DMS 273 (cell line): ENCODE measurements around the gene FIG4.
"Not testable (repeated sequence)": the region's sequence is repeated elsewhere in the genome, so short reads cannot be mapped to it uniquely, and the experiment has no call there.

Source experiments
- DNase-seq: peaks from one replicate; lab custom pipeline; 2025; ENCODE audit not compliant: unreplicated experiment; lab: John Stamatoyannopoulos, UW

The FIG4 gene

DNA sequence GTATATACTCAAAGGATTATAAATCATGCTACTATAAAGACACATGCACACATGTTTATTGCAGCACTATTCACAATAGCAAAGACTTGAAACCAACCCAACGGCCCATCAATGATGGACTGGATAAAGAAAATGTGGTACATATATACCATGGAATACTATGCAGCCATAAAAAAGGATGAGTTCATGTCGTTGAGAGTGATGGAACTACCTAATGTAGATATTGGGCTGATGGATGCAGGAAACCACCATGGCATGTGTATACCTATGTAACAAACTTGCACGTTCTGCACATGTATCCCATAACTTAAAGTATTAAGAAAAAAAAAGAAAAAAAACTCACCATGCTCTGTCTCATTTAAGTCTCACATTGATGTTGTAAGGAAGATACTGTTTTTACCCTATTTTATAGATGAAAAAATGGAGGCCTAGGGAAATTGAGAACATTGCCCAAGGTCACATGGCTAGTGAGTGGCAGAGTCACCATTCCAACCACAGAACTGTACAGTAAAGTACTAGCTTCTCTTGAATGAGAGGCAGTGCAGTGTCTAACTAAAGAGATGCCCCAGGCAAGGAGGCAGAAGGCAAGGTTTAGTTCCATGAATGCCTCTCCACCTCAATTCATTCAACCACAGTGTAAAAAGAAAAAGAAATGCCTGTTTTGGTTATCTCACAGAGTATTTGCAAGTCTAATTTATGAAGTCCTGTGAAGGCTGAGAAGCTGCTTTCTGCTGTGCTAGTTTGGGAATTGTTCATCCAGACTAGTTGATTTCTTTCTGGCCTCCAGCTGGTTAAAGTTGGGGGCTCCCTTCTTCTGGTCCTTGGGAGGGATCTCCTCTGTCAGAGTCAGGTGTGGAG lies 68.2 kb downstream of the FIG4 start:
- no peak for DNase-seq

DNA sequence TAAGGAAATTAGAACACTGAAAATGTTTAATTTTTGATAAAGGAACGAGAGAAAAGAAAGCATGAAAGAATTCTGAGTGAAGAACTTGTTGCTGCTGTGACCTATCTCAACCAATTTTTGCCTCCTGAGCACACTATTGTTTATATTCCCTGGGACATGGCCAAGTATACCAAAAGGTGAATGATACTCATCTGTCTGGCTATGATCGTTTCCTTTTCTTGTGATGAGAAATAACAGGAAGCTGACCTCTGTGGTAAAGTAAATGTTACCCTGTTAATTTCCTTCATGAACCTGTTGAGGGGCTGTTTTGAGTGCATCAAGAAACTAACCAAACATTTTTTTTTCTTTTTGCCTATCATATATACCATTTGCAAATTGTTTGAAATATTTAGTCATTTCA lies 69.1 kb downstream of the FIG4 start:
- no peak for DNase-seq

DNA sequence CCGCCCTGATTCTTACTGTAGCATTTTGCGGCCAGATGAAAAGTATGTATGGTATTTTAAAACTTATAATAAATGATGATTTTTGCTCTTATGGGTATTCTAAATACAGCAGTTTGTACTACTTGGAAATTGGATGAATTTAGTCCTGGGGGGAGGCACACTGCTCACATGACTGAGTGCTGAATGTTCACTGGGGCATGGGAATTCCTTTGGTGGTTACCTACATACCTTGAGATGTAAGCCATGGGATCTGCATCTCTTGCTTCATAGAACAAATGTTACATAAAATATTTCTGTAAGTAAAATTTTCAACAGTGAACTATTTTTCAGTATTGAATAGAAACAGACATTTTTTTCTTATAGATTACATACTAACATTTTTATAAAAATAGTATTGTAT lies 71.1 kb downstream of the FIG4 start:
- no peak for DNase-seq

DNA sequence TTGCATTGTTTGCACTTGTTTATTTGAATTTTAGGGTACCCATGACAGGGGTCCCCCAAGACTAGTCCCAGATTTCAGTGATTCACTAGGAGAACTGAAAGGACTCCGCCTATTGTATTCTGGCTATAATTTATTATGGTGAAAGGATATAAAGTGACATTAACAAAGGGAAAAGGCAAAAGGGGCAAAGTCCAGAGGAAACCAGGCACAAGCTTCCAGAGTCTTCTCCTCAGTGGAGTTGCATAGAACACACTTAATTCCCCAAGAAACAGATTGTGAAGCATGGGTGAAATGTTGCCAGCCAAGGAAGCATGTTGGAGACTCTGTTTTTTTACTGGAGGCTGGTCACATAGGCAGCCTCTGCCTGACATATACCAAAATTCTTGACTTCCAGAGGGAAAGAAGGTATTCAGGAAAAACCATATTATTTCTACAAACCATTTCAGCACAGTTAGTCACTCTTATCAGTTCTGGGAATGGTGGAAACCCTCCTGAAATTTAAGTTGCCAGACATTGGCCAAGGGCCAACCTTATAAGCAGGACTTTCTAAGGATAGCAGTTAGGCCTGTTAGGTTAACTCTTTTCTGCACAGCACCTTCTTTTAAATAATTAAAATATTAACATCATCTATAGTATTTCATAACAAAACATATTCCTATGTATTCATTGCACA lies 71.8 kb downstream of the FIG4 start:
- no peak for DNase-seq

DNA sequence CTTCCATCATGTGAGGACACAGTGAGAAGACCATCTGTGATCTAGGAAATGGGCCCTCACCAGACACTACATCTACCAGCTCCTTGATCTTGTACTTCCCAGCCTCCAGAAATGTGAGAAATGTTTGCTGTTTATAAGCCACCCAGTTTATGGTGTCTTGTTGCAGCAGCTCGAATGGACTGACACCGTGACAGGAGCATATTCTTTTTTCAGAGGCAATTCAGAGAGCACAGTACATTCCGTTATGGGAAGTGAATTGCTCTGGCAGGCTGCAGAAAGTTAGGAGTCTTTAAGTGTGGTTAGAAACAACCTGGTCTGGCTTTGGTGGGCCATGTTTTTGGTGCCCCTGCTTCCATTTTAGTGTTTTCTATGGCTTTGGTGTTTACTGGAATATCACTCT lies 75.1 kb downstream of the FIG4 start:
- no peak for DNase-seq

DNA sequence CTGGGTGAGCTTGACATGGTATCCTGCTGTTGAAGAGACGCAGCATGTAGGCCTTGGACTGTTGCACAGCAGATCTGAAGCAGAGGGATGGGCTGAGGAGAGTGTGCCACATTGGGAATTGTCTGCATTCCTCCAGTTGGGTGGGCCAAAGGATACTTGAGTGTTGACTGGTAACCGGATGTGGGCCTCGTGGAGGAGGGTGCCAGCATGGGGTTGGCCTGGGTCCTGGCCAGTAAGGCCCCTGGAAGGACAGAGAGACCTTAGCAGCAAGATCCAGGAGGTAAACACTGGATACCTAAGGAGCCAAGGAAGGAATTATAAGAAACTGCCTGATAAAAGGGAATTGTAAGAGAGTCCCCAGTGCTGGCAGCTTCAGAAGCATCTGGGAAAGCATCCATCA lies 76.9 kb downstream of the FIG4 start:
- DNase-seq: no peak

DNA sequence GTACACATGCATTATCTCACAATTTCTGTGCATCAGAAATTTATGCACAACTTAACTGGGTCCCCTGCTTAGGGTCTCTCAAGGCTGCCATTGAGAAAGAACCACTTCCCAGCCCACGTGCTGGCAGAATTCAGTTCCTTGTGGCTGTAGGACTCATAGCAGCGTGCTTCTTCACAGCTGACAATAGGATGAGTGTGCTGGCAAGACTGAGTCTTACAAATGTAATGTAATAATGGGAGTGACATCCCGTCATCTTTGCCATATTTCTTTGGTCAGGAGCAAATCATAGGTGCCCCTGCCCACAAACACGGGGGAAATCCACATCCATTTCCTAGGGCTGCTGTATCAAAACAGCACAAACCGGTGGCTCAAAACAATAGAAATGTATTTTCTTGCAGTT lies 77.4 kb downstream of the FIG4 start:
- DNase-seq: no peak

DNA sequence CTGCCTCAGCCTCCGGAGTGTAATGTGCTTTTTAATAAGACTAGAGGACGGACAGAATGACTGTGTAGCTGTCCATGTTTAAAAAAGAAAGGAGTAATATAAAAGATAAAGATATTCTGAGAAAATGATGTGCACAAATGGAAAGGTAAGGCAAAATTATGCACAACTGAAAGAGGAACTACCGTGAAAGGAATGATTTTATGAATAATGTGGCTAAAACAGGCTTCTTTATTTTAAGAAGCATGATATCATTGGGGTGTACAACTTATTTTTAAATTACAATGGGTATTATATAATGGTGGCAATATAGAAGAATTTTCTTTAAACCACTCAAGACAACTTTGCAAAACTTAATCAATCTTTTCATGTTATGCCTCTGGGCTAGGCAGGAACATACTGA lies 78.1 kb downstream of the FIG4 start:
- DNase-seq: no peak

DNA sequence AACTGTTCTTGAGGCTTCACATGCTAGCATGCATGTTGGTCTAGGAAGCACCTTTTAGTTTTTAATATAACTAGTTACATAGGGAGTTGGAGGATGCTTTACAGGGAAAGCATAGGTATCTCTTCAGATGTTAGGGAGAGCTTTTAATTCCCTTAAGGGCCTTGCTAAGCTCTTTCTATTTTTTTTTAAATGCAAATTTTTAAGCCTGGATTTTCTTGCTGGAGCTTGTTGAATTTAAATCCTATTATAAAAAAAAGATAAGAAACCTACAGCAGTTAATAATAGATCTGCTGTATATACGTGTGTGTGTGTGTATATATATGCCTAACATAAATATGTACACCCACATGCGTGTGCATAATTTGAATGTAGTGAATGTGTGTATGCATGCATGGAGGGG lies 79.0 kb downstream of the FIG4 start:
- no peak for DNase-seq

DNA sequence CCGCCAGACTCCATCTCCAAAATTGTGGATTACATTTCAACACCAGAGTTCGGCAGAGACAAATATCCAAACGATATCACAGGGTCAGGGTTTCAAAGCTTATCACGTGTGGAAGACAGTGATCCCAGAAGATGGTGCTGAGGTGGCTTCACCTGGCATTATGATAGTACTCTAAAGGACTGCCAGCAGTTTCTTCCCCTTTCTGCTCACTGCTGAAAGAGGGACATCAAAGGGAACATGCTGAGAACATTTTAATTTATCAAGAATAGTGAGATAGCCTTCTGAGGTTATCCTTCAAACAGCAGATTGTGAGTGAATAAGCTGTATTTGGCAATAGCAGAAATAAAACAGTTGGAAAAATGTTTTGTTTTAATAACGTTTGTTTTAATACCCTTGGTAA lies 79.7 kb downstream of the FIG4 start:
- no peak for DNase-seq

DNA sequence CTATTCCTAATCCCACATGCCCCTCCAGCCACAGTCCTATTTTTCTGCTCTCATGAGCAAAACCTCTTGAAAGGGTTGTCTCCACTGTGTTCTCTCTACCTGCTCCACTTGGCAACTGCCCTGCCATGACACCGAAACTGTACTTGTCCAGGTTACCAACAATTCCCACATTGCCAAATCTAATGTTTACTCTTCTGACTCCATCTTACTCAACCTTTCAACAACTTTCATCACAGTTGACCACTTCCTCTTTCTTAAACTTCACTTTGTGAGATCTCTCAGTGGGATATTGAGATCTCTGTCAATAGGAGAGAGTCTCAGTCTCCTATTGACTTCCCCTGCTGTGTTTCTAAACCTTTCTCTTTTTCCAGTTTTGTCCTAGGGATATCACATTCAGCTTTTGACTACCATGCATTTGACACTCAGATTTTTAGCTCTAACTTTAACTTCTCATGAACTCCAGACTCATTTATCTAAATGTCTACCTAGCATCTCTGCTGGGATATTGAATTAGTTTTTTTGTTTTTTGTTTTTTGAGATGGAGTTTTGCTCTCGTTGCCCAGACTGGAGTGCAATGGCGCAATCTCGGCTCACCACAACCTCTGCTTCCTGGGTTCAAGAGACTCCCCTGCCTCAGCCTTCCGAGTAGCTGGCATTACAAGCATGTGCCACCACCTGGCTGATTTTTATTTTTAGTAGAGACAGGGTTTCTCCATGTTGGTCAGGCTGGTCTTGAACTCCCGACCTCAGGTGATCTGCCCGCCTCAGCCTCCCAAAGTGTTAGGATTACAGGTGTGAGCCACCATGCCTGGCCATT lies 81.1 kb downstream of the FIG4 start:
- DNase-seq: not testable (repeated sequence)

DNA sequence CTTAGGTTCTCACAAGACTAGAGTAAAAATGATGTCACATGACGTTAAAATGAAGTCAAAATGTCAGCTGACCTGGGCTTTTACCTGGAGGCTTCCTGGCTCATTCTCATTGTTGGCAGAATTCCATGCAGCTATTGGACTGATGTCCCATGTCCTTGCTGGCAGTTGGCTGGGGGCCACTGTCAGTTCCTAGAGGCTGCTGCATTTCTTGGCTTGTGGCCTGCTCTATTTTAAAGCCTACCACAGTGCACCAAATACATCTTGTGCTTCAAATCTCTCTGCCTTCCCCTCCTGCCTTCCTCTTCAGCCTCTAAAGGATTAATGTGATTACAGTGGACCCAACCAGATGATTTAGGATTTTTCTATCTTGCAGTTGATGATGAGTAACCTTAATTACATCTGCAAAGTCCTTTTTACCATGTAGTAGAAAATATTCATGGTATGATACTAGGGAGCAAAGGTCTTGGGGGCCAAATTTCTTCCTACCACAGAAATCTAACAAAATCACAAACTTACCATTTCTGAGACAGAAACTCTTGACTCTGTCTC lies 81.9 kb downstream of the FIG4 start:
- DNase-seq: peak; percentile 2

DNA sequence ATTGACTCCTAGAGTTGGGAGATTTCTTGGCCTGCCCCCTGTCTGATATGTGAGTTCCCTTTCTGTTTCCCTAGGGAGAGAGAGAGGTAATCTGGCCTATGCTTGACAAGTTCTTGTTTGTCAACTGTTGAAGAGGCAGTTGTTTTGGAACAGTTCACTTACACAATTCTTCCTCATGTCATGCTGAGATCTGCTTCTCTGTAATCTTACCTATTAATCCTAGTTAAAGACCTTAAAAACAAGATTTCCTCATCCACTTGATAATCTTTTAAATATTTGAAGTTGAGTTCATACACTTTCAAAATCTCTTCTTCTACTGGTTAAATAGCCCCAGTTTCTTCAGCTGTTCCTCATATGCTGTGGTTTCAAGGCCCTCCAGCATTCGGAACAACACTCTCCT lies 89.9 kb downstream of the FIG4 start:
- no peak for DNase-seq

DNA sequence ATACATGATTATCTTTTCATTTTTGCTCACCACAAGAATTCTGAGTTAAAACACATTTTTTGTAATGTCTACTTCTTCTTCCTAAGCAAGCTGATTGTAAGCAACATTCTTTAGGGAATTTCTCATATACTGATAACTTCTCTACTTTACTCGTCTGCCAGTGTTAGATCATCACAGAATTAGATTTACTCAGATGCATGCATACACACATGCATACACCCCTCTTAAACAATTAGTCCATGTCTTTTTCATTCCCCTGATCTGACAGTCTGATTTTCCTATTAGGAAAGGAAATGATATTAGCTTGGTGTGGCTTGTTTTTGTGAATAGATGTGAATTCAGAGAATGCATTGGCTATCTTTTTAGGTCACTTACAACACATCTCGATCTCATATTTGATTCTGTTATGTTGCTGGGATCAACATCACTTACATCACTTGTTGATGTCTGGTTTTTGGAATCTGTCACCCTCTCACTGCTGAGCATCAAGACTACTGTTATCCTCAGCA lies 91.4 kb downstream of the FIG4 start:
- DNase-seq: no peak

DNA sequence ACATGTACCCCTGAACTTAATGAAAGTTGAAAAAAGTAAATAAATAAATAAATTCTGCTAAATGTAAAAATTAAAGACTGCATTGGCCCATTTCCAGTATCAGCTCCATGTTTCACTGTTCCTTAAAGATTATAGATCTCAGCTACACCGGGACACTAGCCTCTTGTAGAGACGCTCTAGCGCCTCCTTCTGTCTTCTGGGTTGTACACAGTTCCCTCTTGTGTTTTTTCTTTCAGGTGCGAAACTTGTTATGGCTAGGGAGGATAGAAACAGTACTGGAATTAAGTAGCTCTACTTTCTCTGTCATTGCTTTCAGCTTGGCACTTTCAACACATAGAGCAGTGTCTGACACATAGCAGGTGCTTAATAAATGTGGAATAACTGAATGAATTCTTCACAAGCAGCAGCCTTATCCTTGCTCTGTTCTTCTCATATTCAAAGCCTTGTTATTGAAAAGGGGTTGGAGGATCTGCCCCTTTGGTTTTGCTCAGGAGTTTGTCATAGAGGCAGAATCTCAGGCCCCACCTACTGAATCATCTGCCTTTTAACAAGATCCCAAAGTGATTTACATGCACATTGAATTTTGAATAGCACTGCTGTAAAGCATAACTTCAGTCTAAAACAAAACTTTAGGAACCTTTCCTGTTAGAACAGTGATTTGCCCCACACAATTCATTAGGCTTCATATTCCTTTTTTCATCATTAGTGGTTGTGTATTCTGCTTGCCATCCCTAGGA lies 92.3 kb downstream of the FIG4 start:
- DNase-seq: peak; percentile 14

DNA sequence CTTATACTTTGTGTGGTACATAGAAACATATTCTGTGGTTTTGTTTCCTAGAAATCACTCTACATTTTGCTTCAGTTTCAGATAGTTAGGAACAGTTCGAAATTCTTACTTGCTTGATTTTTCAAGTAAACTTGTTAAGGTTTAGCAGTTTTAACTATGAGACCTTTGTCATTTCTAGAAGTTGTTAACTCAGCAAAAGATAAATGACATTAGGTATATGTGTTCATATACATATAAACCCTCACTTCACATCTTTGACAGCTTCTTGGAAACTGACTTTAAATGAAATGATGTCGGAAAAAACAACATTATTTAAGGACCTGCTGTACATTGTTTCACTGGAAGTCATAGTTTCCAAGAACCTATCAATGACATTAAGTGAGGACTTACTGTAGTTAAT lies 96.2 kb downstream of the FIG4 start:
- no peak for DNase-seq

DNA sequence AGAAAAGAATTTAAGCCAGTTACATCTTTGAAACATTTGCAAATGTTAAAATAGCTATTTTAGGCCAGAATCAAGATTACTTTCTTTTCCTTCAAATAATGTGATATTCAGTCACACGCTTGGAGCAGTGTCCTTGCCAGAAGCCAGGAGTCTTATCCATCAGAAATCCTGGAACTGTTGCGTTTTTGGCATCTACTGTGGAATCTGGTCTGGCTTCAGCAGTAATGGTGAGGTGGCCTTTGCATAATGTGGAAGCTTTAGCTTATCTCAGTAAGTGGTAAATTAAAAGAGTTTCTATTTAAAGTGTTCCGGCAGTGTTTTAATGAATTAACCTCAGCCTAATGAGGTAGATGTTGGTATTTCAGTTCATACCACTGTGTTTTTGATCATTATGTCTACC lies 97.6 kb downstream of the FIG4 start:
- no peak for DNase-seq

DNA sequence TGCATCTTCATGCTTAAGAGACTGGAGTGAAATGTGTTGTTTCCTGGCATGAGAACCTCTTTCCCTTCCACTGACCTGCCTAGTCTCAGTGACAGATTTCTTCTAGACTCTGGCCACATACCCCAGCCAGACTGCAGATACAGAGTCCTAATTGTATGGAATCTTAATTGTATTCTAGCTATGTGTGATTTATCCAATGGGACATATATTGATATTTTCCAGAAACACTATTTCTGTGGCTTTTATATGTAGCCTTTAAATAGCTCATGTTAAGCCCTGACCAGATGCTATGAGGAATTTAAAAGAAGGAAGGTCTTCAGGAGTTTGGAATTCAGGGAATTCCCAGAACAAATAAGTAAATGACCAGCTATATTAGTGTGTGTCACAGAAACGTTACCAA lies 99.0 kb downstream of the FIG4 start:
- no peak for DNase-seq

DNA sequence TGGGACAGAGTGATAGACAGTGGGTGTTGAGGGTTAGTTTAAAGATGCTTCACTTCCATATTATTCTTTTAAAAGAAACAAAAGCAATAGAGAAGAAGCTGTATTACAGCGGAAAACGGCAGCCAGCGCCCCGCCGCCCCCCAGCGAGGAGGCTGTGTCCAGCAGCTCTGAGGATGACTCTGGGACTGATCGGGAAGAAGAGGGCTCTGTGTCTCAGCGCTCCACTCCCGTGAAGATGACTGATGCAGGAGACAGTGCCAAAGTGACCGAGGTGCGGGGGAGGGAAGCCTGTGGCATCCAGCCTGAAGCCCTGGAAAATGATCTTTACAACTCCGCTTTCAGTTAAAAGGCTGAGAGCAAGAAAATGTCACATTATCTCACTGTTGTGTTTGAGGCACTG lies 100.2 kb downstream of the FIG4 start:
- no peak for DNase-seq

DNA sequence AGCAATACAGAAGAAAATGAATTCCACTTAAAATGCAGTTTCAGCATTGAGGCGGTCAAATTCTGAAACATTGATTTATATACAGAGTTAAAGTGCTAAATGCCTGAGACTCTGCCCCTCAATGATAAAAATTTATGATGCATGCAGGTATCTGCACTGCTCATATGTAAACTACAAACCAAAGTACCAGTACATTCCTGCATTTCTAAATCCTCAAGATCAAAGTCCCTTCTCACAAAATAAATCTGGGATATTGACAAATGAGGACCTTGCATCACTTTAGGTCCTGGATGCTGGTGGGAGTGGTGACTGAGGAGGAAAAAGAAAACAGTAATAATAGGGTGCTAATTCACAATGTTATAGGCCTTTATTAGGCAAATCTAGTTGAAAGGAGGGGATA lies 101.9 kb downstream of the FIG4 start:
- DNase-seq: no peak

DNA sequence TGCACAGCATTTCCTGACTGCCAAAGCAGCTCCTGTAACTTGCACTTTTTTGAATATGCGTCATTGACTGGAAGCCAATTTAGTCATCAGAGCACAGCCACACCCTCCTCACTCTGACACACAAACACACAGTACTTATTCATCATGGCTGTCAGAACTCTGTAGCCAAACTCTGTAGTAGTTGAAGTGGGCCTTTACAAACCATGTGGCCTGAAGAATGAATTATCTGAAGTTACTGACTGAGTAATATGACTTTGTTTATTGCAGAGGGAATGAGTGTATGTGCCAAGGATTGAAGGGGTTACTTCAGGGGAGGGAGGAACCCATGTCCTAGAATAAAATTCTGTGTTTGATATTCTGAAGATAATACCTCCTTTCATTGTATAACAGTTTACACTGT lies 102.7 kb downstream of the FIG4 start:
- DNase-seq: peak; percentile 20
